Measurements from ENCODE around the gene ITGA1.
"Not testable (repeated sequence)": the region's sequence is repeated elsewhere in the genome, so short reads cannot be mapped to it uniquely, and the experiment has no call there.

Gene ITGA1

DNA sequence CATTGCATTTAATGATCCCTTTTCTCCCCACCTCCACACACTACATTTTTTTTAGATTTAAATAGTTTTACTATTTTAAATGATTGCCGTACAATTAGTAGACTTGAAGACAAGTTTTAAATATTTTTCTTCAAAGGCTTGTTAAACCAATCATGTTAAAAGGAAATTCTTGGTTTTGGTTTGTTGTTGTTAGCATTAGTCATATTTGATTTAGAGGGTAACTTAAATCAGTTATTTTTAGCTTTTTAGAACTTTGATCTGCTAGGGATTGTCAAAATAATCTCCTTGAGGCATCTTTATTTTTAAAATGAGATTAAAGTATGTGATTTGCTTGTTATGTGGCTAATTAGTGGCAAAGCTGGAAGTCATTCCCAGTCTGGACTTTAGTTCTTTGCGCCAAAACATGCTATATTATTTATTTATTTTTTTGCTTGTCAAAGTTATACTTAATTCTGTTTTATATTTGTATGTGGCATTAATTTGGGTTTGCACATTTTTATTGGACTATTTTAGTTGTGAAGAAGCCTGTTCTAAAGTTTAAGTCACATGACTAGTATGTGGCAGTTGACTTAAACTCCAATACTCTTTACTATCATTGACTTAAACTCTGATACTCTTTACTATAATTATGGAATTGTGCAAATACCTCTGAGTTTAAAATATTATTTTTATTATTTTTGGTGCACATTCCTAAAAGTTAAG is 14.7 kb downstream of the ITGA1 start:
- DNase-seq = no peak

DNA sequence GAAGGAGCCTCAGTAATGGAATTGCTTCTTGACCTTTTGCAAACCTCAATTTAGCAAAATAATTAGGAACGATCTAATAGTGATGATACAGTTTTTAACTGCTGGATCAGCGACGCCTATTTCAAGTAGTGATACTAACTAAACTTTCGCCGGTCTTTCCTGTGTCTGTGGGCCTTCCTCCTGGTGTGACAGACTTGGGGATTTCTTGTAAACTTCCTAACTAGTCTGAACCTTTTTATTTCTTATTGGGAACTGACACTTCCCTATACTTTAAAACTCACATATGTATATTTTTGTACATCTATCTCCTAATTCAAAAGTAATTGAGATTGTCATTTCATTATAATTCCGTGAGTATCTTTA is 15.2 kb downstream of the ITGA1 start:
- no peak for DNase-seq

DNA sequence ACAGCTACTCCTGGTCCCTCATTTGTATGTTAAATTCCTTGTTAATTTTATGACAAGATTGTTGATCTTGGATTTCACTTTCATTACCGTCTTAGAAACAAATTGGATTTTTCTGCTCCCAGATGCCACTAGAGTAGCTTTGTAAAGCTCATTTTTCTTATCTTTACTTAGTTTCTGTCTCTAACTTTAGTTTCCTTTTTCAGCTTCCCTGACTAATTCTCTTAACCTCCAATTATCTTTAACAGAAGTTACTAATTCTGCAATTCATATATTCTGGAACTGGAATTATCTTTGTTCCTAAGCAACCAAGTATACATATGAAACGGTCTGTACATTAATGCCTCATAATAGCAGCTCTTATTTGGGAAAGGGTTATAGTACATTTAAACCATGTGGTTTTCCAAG is 16.7 kb downstream of the ITGA1 start:
- DNase-seq = no peak

DNA sequence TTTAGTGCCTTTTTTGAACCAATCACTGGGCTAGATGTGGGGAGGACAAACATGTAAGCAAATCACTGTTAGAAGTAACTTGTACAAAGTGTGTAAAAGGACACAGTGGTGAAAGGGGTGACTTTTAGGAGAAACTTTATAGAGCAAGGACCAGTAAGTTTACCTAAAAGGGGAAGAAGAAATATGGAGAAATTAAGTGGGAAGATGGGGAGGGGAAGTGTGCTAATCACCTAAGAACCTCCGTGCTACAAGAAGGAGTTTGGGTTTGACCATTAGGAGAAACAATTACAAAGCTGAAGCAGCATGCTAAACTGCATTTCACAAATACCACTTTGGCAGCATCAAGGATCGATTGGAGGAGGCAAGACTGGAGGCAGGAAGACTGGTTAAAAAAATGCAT is 17.3 kb downstream of the ITGA1 start:
- peak; percentile 11 for DNase-seq

DNA sequence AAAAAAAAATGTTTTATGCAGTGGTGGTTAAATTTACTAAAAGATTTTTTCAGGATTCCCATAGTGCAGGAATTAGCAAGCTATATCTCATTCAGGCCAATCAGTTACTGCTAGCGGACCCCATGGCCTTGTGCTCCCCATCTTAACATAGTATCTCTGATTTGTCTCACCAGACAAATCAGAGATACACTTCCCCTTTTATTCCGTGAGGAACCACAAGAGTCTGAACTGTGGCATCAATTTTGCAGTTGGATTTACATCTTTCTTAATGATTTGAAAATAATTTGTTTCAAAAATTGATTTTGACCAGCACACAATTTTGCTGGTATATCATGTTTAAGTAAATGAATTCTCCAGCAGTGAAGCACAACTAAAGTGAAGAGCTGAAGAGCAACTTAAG is 17.9 kb downstream of the ITGA1 start:
- DNase-seq = peak; percentile 21

DNA sequence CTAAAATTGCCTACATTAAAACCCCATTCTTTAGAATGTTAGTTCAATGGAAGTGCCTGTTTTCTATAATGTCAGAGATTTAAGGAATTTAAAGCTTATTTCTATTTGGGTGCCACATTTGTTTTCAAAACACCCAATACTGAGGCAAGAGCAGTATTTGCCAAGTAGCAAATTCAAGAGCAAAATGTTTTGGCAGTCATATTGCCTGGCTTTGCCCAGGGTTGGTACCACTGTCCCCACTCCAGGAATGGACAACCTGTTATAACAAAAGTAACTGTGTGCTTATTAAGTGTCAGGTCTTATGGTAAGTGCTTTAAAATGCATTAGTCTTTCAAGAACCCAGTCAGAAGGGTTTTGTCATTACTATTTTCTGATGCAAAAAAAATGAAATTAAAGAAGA is 19.3 kb downstream of the ITGA1 start:
- no peak for DNase-seq

DNA sequence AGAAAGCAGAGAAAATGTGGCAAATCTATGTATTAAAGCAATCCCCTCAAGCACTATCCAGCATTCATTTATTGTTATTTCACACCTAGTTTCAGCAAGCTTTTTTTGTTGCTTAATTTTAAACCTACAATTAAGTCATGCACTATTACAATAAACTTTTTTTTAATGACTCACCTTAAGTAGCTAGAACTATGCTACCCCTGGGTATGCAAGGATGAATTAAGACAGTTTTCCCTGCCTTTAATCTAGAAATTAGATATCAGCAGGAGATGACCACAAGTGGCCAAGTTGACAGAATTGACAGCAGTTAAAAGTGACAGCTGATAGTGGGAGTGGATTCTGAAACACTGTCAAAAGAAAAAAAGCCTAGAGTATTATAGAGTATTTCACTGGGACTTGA is 20.0 kb downstream of the ITGA1 start:
- no peak for DNase-seq

DNA sequence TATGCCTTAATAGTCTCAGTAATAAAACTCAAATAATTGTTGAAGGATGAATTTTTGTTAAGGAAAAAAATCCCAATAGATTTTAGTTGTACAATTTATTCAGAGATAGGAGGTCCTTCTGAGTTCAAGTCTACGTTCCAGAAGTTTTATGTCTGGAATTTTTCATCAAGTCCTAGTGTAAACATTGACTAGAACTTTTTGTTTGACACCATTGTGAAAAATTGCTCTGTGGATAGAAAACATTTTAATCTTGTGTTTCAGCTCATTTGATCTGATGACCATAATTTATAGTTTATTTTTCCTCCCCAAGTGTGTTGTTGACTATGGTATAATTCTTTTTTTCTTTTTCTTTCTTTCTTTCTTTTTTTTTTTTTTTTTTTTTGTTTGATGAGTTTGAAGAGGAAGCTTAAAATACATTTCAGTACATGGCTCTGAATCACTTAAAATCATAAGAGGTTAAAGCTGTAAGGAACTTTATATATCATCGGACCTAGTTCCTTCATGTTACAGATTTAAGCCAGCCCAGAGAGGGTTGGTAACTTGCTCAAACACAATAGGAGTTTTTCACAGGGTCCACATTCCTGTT is 20.7 kb downstream of the ITGA1 start:
- no peak for DNase-seq

DNA sequence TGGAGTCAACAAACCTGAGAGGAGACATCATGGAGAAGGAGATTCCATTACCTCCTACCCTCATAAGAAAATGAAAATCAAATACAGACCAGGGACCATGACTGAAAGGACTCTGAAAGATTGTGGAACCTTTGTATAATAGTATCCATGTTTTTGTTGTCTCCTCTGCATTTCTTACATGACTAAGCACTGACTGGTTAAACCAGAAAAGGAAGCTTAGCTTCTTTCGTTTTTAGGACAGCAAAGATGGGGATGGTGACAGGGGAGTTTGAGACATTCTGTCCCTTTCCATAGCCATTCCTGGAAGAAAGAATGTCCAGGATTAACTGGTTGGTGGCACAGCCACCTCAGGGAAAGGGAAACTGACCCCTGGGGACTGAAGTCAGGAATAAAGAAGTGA is 22.2 kb downstream of the ITGA1 start:
- peak; percentile 63 for DNase-seq

DNA sequence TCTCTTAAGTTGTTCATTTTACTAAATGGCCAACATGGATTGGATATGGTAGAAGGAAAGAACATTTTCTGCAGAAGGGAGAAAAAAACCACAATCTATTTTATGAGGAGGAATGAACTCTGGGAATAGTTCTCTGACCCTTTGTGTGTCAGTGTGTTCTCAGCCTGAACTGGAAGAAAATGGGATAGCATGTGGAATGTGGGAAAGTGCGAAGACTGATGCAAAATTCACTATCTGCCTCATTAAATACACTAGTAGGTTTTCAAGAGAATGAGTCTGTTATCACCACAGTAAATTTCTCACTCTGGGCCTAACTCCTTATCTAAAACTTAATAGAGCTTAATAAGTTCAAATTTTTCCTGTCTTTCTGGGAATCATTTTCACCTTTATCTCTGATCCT is 22.7 kb downstream of the ITGA1 start:
- no peak for DNase-seq

DNA sequence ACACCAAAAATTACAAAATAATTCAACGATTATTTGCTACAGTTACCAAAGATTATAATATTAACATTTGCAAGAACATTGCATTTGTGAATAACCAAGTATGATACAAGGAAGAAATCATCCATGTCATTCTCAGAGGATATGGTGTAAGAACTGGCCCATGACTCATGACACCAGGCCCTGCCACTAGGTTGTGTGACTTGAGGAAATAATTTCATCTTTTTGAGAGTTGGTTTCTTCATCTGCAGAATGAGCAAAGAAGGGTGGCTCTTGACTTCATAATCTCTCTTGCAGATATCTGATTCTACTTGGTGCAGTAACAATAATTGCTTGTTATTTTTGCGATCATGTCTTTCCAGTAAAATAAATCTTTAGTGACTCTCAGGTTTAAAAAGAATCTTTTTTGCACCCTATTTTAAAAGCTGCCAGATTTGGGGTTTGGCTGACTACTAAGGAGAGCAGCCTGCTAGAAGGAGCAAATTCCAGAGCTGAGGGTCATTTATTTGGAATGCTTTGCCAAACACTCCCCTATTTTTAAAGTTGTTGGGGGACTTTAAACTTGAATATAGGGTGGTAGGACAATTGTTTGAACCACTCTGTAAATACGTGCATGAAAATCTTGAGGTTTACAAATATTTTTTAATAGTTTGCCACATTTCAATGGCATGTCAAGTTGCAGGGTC is 23.5 kb downstream of the ITGA1 start:
- peak; percentile 91 for DNase-seq

DNA sequence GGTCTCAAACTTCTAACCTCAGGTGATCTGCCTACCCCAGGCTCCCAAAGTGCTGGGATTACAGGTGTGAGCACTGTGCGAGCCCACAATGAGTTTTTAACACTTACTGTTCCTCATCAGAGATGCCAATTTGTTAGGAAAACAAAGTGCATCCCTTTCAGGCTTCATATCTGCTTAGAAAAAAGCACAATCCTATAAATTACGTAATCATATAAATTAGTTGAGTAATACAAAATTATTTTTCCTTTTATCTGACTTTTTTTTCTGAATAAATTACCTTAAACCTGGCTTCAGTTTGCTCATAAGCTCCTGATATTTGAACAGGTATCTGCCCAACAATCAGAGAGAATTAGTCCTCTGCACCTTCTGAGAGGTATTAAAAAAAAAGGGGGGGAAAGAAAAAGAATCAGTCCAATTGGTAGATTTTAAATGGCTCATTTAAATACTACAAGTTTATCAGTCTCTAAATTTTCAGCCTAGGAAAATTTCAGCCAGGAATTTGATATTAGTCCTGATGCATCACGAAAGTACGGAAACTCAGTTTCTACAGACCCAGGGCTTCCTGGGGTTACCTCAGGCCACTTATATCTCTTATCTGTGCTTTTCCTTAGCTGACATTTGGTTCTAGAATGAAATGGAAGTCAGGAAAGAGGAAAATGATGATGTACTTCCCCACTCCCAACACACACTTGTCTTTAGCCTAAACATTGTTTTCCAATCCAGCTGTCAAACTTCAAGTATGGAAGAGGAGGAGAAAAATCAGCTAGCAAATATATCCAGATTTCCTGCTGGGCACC is 26.8 kb downstream of the ITGA1 start:
- DNase-seq = no peak

DNA sequence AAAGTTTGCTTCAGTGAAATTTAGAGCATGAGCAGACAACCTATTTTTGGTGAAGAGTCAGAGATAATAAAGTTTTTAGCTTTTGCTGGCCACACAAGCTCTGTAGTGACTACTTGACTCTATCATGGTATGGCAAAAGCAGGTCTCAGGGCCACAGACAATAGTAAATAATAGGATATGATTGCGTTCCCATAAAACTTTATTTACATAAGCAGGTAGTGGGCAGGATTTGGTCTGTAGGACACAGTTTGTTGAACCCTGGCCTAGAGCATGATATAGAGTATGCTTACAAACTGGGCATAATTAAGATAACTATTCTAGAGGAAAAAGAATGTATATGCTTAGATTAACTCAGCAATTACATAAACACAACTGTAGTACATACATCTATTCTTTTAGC is 30.1 kb downstream of the ITGA1 start:
- no peak for DNase-seq

DNA sequence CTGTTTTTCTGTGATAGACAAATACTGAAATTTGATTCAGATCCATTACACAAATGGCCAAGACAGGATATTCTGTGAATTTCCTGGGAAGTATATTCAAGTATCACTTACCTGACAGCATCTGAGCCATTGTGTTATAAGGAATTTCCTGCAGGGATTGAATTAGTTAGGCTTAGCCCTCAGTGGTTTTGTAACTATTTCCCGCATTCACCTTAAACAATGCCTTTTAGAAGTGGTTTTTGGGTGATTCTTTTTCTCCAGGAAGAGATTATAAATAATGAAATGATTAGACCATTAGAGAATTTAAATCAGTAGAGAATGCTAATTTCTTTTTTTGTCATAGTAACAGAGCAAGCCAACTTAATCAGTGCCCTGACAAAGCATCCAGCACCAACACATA is 30.6 kb downstream of the ITGA1 start:
- no peak for DNase-seq

DNA sequence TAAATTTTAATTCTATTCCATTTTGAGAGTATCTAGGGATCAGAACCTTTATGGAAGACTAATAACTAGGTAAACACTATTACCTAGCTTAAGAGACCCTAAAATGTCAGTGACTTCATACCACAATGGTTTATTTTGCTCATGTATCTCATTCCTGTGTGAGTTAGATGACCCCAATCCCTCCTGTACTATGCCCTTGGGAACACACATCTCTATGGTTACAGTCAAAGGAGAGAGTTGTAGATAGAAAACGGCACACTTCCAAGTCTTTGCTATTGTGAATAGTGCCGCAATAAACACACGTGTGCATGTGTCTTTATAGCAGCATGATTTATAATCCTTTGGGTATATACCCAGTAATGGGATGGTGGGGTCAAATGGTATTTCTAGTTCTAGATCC is 31.1 kb downstream of the ITGA1 start:
- not testable (repeated sequence) for DNase-seq

DNA sequence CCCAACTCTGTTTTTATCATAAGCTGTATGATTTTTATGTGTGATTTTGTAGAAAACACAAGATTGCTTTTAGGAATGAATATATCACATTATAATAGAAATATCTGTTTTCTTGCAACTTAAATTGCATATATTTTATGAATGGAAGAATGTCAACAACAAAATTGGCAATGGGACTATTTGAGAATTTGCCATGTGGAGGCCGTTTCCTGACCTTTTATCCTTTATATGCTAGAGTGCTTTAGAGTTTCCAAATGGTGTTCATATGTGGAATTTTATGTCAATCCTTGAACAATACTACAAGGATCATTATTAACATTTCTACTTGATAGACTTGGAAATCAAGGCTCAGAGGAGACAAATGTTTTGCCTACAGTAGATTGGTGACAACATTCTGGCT is 34.2 kb downstream of the ITGA1 start:
- no peak for DNase-seq

DNA sequence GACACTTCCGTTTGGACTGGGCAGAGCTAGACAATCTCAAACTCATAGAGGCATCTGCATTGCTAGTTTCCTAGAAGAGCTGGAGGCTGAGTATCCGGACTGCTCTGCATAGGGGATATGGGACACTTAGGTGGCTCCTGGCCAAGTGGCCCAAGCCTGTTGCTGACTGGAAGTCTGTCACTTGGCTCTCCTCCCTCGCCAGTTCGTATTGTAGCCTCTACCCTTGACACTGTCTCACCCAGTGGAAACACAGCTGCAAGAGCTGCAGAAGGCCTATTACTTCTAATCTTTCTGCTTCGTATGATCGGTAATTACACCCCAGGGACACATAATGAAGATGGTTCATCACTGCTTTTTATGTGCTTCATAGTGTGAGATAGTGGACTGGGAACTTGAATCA is 34.7 kb downstream of the ITGA1 start:
- DNase-seq = no peak

DNA sequence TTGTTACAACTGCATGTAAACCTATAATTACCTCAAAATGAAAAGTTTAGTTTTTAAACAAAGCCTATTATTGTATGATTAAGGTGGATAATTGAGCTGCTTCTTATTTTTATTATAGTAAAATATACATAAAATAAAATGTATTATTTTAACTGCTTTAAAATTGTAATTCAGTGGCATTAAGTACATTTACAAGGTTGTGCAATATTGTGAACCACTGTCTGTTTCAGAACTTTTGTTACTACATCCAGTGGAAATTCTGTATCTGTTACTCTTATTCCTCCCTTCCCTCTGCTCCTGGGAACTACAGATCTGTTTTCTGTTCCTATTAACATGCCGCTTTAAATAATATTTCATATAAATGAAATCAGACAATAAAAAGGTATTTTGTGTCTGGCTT is 37.1 kb downstream of the ITGA1 start:
- DNase-seq = no peak

DNA sequence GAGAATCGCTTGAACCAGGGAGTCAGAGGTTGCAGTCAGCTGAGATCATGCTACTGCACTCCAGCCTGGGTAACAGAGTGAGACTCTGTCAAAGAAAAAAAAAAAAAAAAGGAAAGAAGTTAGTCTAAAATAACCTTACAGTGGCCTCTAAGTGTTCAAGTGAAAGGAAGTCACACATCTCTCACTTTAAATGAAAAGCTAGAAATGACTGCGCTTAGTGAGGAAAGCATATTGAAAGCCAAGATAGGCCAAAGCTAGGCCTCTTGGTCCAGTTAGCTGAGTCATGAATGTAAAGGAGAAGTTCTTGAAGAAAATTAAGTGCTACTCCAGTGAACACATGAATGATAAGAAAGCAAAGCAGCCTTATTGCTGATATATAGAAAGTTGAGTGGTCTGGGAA is 38.1 kb downstream of the ITGA1 start:
- peak; percentile 32 for DNase-seq

DNA sequence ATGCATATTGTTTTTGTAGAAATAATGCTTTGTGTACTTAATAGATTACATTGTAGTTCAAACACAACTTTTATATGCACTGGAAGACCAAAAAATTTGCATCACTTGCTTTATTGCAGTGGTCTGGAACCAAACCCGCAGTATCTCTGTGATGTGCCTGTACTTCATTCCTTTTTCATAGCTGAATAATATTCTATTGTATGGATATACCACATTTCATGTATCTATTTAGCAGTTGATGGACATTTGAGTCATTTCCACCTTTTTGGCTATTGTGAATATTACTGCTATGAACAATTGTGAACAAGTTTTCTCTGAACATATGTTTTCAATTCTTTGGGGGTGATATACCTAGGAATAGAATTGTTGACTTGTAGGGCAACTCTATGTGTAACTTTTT is 40.1 kb downstream of the ITGA1 start:
- no peak for DNase-seq

DNA sequence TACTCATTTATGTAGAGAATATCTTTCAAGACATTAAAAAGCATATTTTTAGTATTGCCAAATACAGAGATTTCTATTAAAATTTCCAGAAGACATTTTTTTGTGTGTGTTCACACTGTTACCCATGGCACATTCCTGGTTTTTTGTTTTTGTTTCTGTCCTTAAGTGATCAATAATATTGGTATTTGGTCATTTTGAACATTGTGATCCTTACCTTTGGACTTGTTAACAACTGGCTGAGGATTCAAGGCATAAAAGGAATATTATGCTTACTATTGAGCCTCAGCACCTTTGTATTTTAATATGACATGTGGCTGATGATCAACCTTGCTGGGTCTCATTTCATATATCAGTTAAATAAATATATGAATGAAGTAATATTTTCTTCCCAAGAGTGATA is 41.9 kb downstream of the ITGA1 start:
- DNase-seq = no peak

DNA sequence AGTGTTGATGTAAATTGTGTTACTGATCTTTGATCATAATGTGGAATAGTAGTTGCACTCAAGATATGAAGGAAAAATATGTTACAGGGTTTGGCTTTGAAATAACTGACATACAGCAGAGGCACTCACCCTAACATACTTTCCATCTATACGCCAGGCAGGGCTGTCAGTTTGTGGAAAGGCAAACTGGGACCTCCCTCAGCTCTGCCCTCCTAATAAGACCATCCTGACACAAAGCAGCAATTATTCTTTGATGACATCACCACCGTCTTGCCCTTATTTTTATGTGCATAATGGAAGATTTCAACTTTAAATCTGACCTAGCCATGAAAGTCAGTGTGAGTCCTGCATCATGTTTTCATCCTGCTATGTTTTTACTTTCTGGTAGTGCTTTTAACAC is 42.9 kb downstream of the ITGA1 start:
- no peak for DNase-seq

DNA sequence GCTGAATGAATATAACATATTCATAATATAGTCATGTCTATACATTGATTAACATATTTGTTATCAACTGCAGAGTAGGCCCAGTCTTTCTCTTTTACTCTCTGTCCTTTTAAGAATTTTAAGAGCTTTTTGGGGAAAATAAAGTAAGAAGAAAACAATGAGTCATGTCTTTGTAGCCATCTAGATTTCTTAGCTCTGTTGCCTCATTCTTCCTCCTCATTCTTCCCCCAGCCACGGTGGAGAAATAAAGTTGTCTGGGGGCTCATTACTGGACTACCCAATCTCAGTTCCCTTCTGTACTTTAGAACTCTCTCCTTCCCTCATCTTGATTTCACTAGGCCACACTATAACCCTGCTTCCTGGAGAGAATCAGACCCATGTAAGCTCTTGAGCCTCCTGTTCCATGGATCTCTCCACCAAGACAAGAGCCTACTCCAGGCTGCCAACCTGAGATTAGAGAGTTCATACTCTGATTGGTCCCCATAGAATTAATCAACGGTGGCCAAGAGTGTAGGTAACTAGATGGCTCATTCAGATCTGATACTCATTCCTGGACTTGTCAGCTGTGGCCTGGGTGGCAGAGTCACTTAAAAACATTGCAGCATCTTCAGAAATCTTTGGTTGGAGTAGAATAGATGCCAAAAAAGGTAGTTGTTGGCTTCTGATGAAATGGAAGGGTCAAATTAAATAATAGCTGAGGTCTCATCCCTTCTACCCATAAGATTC is 44.2 kb downstream of the ITGA1 start:
- peak; percentile 20 for DNase-seq
